HG03558 (cell line): ENCODE data around the gene FNDC3B.

Experiments used
- ATAC-seq: cut with Tn5 transposase; IDR thresholded peaks from one replicate; pipeline ENCODE4 v1.9.1; 2021; ENCODE audit warnings: moderate number of reproducible peaks; ENCODE audit not compliant: unreplicated experiment; ENCODE audit errors: extremely low read depth

The FNDC3B gene

DNA sequence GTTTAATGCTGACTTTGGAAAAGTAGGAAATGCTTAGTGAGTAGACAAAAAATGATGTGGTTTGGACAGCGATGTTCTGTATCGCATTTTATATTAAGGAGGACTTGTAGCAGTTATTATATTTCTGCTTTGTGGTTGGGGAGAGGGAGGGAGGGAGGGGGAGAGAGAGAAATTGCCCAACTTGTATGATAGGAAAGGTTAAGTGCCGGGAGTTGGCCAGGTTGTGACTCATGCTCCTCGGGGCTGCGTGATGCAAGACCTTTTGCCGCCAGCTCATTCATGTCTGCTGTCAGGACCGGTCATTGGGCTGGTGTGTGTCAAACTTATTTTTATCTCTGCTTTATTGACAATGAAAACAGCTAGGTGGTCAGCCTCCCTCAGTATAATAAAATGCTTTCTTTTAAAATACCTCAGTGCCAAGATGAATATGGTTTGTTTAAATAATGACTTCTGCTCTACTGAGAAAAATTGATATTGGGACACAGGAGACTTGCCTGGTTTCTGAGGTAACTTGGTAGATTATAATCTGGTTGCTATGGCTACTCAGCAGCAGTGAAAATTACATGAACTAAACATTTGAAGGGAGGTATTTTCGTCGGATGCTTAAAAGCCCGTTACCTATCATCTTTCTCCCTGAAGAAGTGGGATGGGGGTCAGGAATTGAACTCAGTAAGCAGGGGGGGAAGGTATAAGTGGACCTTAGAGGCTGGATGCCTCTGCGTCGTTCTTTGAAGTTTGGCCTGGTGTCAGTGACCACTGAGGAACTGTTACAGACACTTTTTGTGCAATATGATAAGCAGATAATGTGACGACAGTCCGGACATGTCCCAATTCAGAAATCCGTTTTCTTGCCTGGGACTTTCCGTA is 90.7 kb downstream of the FNDC3B start:
- no peak for ATAC-seq

DNA sequence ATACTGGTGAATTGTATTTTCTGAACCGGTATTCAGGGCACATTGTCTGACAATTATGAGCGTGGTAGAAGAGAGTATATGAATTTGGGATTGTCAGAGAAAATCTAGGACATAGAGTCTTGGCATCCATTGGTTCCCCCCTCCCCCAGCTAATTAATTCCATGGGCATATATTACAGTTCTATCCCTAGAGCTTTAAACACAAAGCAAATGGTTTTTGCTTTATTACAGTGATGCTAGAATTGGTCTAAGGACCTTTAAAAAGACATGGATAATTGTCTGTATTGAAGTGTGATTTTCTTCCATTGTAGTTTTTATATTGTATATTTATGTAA is 91.3 kb downstream of the FNDC3B start:
- ATAC-seq, result no peak

DNA sequence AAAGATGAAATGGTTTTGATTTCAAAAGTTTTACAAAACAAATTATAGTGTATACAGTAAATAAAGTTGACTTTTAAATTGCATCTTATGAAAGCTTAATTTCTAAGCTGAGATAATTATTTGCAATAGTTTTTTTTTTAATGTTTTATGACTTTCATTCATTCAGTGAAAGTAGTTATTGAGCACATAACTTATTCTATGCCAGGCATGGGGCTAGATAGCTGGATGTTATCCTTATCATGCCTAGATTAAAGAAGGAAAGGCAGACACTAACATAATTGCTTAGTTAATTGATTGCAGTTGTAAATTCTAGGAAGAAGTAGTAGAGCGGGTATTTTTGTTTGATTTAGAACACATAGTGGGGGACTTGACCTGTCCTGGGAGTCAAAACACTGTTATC is 92.4 kb downstream of the FNDC3B start:
- no peak for ATAC-seq

DNA sequence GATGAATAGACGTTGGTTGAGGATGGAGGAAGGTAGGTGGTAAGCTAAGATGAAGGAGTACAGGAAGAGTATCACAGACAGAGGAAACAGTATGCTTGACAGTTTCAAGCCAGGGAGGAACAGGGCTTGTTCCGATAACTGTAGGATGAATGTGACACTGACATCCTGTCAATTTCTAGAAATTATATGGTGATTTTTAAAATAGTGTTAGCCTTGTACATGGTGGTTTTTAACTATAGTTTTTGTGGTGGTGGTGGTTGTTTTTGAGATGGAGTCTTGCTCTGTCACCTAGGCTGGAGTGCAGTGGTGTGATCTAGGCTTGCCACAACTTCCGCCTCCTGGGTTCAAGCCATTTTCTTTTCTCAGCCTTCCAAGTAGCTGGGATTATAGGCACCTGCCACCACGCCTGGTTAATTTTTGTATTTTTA is 92.8 kb downstream of the FNDC3B start:
- no peak for ATAC-seq

DNA sequence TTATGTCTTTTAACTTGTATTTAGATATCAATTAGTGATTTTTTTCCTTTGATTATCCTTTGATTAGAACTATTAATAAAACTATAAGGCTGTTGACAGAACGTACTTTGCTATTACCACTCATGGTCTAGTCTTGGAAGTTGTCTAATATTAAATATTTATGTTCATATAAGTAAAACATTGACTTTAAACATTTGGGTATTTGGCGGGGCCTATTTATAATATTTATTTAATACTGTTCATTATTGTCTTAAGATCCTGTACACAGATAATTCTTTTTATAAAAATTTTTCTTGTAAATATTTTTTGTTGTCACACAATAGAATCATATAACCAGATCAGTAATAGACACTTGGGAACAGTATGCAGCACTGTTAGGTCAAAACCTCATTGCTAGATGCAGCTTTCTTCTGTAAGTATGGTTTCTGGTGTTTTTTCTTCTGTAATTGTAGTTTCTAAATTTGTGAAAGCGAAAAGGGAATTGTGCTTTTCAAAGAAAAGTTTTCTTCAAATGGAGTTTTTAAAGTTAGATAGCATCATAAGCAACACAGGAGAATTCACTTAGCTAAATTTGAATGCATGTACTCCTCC is 93.4 kb downstream of the FNDC3B start:
- ATAC-seq, result no peak

DNA sequence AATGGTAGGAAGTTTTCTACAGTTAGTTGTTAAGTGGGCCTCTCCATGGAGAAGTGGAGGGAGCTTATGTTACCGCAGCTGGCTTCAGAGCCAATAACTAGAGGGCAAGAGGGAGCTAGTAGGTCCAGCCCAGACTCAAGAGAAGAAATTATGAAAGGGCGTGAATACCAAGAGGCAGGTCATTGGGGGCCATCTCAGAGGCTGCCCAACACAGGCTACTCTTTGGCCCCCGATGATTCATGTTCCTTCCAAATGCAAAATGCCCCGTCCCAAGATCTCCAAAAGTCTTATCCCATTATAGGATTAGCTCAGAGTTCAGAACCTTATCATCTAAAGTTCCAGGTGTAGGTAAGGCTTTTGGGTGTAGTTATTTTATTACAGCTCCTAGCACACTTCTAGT is 94.5 kb downstream of the FNDC3B start:
- no peak for ATAC-seq

DNA sequence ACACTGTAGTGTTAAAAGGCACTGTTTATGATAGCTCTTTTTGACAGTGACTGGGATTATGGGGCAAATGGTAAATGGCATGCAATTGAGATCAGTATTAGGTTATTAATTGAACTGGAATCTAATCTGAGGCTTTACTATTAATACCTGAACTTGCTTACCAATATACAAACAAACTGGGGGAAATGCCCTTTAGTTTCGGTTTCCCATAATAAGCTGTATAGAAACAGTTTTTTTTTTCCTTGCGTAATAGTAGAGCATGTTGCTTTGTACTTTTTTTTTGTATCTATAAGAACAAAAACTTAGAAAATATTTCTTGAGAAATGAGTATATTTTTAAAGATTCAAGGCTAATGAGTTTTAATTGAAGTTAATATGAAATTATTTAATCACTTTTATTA is 95.0 kb downstream of the FNDC3B start:
- ATAC-seq, result peak; percentile 49

DNA sequence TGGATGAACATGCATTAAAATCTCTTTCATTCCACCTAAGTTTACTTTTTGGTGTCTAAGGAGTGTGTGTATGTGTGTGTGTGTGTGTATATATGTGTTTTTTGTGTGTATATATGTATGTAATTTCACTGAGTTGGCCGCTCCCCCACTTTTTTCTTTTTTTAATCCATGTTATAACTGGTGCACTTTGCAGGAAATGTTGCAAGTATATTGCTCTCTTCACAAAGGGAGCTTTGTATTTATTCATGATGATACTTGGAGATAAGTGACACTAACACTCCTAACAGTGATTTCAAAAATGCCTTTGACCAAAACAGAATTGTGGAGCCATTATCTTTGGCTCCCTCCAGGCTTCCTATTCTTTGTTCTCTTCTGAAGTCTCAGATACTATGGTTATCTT is 95.8 kb downstream of the FNDC3B start:
- ATAC-seq, result no peak

DNA sequence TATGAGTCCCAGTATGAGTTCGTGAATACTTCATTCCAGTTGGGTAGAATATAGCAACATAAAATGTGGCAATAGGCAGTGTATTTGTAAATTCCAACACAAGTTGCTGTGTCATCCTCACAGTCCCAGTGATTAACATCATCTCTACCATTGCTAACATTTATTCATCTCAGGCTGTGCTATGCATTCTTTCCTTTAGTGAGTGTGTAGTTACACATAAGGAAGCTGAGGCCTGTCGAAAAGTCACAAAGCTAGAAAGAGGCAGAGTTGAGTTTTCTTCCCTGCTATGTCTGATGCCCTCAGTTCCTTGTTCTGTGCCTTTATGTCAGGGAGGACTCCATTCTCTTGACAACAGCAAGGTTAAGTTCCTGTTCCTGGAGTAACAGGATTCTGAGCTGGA is 96.4 kb downstream of the FNDC3B start:
- ATAC-seq, result no peak

DNA sequence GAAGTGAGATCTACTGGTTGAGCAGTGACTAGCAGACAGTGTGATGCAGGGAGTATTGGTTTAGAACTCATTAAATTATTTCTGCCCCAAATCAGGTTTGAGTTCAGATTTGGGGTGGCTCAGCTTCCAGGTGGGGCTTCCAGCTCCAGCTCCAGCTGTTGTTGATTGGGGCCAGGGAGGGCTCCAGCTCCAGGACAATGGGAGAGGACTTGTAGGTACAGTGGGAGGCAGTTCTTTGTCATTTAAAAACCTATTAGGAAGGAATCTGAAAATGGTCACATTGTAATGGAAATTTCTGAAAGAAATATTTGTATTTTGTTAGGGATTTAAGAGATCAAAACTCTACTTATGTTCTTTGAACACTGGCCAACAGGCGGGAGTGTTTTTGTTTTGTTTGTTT is 97.0 kb downstream of the FNDC3B start:
- ATAC-seq, result no peak

DNA sequence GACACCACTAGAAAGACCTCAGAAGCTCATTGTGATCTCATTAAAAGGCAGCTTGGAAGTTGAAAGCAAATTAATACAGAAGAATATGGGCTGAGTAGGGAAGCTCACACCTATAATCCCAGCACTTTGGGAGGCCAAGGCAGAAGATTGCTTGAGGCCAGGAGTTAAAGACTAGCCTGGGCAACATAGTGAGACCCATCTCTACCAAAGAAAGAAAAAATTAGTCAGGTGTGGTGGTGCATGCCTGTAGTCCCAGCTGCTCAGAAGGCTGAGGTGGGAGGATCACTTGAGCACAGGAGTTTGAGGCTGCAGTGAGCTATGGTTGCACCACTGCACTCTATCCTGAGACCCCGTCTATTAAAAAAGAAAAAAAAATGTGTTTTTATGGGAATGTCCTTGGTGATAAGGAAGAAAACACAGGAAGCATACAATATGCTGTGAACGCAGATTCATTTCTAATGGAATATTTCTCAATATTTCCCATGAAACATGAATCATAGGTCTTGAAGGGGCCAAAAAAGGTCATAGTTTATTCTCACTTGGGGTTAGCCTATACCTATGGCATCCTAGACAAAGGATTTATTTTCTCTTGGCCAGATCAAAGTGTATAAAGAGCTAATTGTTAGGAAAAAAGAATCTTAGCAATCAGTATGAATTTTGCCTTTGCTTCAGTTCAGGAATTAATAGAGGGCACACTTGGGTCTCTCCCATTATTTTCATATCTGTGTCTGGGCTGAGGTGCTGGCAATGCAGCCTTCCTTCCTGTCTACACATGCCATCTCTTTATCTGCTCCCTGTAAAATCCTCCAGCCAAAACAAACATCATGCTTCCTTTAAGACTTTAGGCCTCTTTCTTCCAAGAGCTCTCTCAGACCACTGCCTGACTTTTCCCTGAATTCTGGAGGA is 98.2 kb downstream of the FNDC3B start:
- no peak for ATAC-seq

DNA sequence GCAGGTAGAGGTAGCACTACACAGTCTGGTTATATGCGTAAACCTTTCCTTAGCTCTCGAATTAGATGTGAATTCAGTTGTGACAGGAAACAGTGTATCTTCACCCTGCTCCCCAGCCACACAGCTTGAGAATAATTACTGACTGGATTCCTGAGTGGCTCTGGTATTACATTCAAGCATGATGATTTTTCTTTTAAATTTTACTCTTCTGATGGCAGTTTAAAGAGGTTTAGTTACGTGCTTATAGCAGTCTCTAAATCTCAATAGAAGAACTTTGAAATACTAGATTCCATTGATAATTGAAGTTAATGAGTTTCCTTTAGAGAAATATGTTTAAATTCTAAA is 98.8 kb downstream of the FNDC3B start:
- no peak for ATAC-seq

DNA sequence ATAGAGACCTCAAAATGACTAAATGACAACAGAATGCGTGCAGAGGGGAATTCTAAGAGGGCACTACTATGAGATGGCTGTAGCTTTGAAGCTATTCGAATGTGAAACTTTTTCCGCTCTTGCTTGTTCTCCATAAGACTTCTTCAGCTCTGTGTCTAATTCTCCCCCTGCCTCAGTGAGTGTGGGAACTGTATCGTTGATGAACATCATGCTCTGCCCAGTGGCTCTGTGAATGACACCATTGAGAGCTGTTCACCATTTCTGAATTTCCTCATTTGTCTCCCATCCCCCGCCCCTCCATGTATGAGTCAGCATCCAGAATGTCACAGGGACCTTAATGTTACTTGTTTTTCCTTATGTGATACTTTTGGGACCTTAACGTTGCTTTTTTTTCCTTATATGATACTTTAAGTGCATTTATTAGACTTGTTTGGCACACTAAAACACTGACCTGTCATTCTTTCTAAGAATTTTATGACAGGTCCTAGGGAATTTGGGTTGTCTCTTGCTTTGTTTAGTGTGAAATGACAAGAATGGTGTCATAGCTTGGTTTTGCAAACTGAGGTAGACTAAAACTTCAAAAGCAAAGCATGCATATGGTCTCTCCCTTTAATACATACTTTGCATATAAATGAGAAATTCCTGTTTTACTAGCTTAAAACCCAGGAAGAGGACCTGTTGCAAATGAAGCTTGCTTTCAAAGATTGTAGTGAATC is 99.6 kb downstream of the FNDC3B start:
- no peak for ATAC-seq

DNA sequence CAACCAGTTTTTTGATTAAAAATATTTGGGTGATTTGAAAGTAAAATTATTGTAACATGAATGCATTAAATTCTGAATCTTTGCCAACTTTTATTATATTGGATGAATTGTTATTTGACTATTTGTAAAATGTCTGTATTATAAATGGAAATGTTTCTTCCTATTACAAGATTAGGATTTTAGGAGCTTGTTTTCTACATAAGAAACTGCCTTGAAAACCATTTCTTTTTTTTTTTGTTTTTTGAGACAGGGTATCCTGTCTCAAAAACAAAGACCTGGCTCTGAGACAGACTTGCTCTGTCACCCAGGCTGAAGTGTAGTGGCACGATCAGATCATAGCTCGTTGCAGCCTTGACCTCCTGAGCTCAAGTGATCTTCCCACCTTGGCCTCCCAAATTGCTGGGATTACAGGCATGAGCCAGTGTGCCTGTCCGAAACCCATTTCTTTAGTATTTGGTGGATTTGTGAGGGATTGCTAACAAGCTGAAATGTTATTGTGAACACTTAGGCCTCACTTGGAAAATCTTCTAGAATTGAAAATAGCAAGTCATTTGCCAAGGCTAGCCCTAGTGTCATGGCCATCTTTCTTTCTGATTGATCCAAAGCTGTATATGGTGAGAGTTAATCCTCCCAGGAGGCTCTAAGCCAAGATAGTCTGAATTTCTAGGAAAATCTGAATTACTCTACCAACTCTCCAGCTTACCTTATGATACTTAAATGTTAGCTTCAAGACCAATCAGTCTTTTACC is 100.3 kb downstream of the FNDC3B start:
- ATAC-seq, result no peak

DNA sequence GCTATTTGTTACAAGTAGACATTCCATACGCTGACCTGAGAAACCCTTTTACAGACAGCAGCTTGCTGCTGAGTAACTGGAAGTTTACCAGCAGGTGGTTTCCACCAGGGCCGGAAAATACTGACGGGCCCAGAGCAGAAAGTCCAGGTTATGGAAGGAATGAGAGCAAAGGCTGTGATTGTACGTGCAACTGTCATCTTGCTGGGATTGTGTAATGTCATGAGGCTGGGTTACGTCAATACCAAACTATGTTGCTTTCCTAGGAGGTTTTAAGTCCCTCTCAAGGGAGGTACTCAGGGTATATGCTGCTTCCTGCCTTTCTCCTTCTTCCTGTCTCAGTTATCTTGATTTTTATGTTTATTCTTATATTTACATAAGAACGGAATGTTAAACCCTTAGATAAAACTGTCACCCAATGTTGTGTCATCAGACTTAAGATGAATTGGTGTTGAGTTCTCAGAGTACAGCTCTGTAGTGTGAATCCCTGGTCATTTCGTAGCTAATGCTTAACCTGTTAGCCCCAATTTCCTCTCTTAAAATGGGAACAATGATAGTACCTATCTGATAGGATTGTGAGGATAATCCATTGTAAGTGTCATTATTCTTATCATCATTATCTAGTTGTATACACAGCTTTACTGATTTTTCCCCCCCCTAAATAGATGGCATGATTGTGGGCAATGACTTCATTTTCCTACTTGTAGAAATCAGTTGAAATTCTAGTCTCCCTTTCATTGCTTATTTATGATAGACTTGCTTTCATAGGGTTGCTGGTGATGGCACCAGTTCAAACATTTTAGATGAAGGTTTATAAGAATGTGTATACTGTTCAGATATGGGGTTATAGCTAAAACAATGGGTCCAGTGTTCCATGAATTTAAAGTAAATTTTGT is 101.4 kb downstream of the FNDC3B start:
- ATAC-seq, result no peak

DNA sequence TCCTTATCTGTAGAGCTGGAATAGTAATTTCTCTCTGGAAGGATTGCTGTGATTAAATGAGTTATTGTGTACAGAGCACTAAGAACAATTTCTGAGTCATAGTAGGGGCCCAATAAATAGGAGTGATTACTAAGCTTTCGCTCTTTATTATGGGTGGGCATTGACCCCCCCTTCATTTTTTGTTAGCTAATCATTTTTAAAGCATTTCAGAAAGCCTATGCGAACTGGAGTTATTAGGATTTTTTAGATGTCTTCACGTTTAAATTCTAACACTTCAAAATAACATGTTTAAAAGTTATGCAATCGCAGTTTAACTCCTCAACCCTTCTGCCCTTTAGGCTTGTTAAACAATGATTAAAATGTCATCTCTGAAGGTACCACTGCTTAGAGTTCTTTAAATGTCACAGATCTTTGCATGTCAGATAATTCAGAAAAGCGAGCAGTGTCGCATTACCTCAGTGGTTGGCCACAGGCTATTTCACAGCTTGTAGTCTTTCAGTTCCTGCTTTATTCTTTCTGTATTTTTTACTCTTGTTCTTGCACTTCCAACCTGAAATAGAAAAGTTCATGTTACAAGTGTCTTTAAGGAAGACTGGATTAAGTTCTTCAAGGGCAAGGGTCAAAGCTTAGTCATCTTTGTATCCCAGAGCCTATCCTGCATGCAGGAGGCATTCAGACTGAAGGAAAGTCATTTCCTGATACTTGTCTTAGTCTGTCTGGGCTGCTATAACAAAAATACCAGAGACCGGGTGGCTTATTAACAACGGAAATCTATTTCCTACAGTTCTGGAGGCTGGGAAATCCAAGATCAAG is 102.9 kb downstream of the FNDC3B start:
- peak; percentile 66 for ATAC-seq

DNA sequence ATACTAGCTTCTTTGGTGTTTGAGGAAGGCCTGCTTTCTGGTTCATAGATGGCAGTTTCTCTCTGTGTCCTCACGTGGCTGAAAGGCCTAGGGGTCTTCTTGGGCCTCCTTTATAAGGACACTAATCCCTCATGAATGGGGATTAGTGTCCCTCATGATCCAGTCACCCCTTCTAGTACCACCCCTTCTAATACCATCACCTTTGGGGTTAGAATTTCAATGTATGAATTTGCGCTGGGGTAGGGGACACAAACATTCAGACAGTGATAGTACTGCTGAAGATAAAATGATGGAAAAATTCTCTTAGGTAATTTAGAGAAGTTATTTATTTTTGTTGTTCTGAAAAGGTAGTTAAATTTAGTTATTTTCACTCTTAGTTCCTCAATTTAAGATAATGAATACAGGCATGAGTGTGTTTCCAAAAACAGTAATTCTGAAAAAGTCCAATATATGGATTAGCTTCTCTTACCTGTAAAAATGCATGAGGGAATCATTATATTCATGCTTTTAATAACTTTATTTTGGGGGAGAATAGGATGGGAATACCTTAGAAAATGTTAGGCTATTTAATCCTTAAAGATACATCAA is 103.6 kb downstream of the FNDC3B start:
- no peak for ATAC-seq
